Hepatocyte (in vitro differentiated cells): ENCODE data around the gene LRRC66. TPM values are rescaled to one million over a fixed set of nuclear protein-coding genes. Genes with fewer than 3 reads are reported as not detected.

Source experiments
- DNase-seq: peaks from one replicate; pipeline ENCODE4 v3.0.0-alpha.2; 2016; ENCODE audit warnings: low spot score
- H2AFZ ChIP-seq: fragments of 200-600 bp; sonication (generic); 2 replicates; pipeline ENCODE4 v1.6.0; 2016; ENCODE audit warnings: antibody characterized with exemption, mild to moderate bottlenecking
- H3K27ac ChIP-seq: fragments of 200-600 bp; sonication (generic); 2 replicates; pipeline ENCODE4 v1.5.1; 2016; ENCODE audit warnings: mild to moderate bottlenecking
- H3K27me3 ChIP-seq: fragments of 200-600 bp; sonication (generic); 2 replicates; pipeline ENCODE4 v1.6.1; 2016
- H3K36me3 ChIP-seq: fragments of 200-600 bp; sonication (generic); replicated peaks from 2 replicates; pipeline ENCODE4 v1.5.1; 2016; ENCODE audit warnings: low read depth; ENCODE audit not compliant: insufficient read depth
- H3K4me1 ChIP-seq: fragments of 200-600 bp; sonication (generic); 2 replicates; pipeline ENCODE4 v1.5.1; 2016; ENCODE audit warnings: mild to moderate bottlenecking, moderate library complexity; ENCODE audit not compliant: insufficient read depth
- H3K4me2 ChIP-seq: fragments of 200-600 bp; sonication (generic); 2 replicates; pipeline ENCODE4 v1.6.0; 2016
- H3K4me3 ChIP-seq: fragments of 200-600 bp; sonication (generic); 2 replicates; pipeline ENCODE4 v1.5.1; 2016; ENCODE audit warnings: mild to moderate bottlenecking
- H3K79me2 ChIP-seq: fragments of 200-600 bp; sonication (generic); 2 replicates; pipeline ENCODE4 v1.6.0; 2017; ENCODE audit warnings: mild to moderate bottlenecking
- H3K9me2 ChIP-seq: fragments of 200-600 bp; sonication (generic); replicated peaks from 2 replicates; pipeline ENCODE4 v1.6.0; 2017; ENCODE audit warnings: mild to moderate bottlenecking; ENCODE audit not compliant: insufficient read depth
- H3K9me3 ChIP-seq: fragments of 200-600 bp; sonication (generic); 2 replicates; pipeline ENCODE4 v1.5.1; 2016; ENCODE audit warnings: low read depth, mild to moderate bottlenecking
- H4K20me1 ChIP-seq: fragments of 200-600 bp; sonication (generic); 2 replicates; pipeline ENCODE4 v1.6.0; 2016; ENCODE audit warnings: mild to moderate bottlenecking; ENCODE audit not compliant: insufficient read depth, poor library complexity, severe bottlenecking
- CTCF ChIP-seq: fragments of 200-600 bp; sonication (generic); IDR thresholded peaks from 2 replicates; pipeline ENCODE4 v1.5.1; 2016; ENCODE audit warnings: antibody characterized with exemption, mild to moderate bottlenecking; ENCODE audit not compliant: poor library complexity
- EZH2 ChIP-seq: fragments of 200-600 bp; sonication (generic); IDR thresholded peaks from 2 replicates; pipeline ENCODE4 v1.6.1; 2016; ENCODE audit warnings: antibody characterized with exemption, mild to moderate bottlenecking, borderline replicate concordance
- EZH2phosphoT487 ChIP-seq: fragments of 200-600 bp; sonication (generic); IDR thresholded peaks from one replicate; pipeline ENCODE4 v1.6.1; 2018; ENCODE audit warnings: antibody characterized with exemption, mild to moderate bottlenecking, low read depth, moderate library complexity; ENCODE audit not compliant: unreplicated experiment, severe bottlenecking
- WGBS: methylation state at CpG from one replicate; pipeline ENCODE4 v1.1.6; 2016; ENCODE audit warnings: low lambda C conversion rate; ENCODE audit errors: missing lambda C conversion rate; 5-methylcytosine and 5-hydroxymethylcytosine counted together
- polyA plus RNA-seq: library from polyadenylated mRNA; unstranded; fragments of >200 nt; fragmentation: Nextera tagmentation; extraction: Ambion mirVana; gene quantifications from 2 replicates; pipeline ENCODE4 v1.2.1, GENCODE V29; 2016
- total RNA-seq: library from RNA; depleted of rRNA; stranded (reverse); fragments of >200 nt; gene quantifications from 2 replicates; pipeline ENCODE4 v1.2.3, GENCODE V29; 2014

Gene LRRC66
- total RNA-seq (0.87 and 0.92 TPM in 2 replicates), polyA plus RNA-seq (0.44 TPM in 1 of 2 replicates, not detected in the other)

- 88% methylated on average over 6 of the region's 6 CpGs for WGBS
- H3K27ac ChIP-seq, result peak within 1 kb of the TSS; percentile 36
- TF ChIP-seq CTCF, result no peak
- TF ChIP-seq EZH2, result no peak
- TF ChIP-seq EZH2phosphoT487, result no peak
- H3K27me3 ChIP-seq, result no peaks in the 10 kb centered on the region
- no peak within 1 kb of the TSS for H3K4me2 ChIP-seq
- peaks cover 4% of the 10 kb centered on the region for H3K4me1 ChIP-seq
- no peaks in the 10 kb centered on the region for H3K79me2 ChIP-seq
- no peak within 1 kb of the TSS for H2AFZ ChIP-seq
- no peaks in the 10 kb centered on the region for H3K9me3 ChIP-seq
- H3K36me3 ChIP-seq, result no peaks in the 10 kb centered on the region
- no peaks in the 10 kb centered on the region for H3K9me2 ChIP-seq
- H3K4me3 ChIP-seq, result no peak within 1 kb of the TSS
- no peaks in the 10 kb centered on the region for H4K20me1 ChIP-seq
- DNase-seq, result peak; percentile 56
Measured at GRCh38 chr4:52019936-52020657, at the start of gene LRRC66. LRRC66 (minus strand) TSS chr4:52020363; CDS start chr4:52017613, 2,750 bp downstream.

- WGBS, result 70% methylated on average over 1 of the region's 1 CpG
- Histone ChIP-seq H3K9me2 (no peaks in the 10 kb centered on the region), H3K27me3 (no peaks in the 10 kb centered on the region), H2AFZ (no peak overlapping the region), H3K4me1 (no peaks in the 10 kb centered on the region), H3K4me3 (no peak overlapping the region), H3K9me3 (no peaks in the 10 kb centered on the region), H3K36me3 (no peaks in the 10 kb centered on the region), H3K27ac (no peak overlapping the region), H4K20me1 (no peaks in the 10 kb centered on the region), H3K4me2 (no peak overlapping the region), H3K79me2 (no peaks in the 10 kb centered on the region)
- DNase-seq, result no peak
- TF ChIP-seq EZH2phosphoT487, result no peak
- TF ChIP-seq CTCF, result no peak
- TF ChIP-seq EZH2, result no peak
Measured at GRCh38 chr4:52069571-52069970, 49.4 kb upstream of the LRRC66 start.

GRCh38 chr4:52059372-52059771 is 39.2 kb upstream of the LRRC66 start:
- Histone ChIP-seq H4K20me1 (no peaks in the 10 kb centered on the region), H3K9me2 (no peaks in the 10 kb centered on the region), H3K27ac (no peak overlapping the region), H3K79me2 (no peaks in the 10 kb centered on the region), H2AFZ (no peak overlapping the region), H3K36me3 (no peaks in the 10 kb centered on the region), H3K4me1 (peaks cover 4% of the 10 kb centered on the region), H3K9me3 (no peaks in the 10 kb centered on the region), H3K4me3 (no peak overlapping the region), H3K4me2 (no peak overlapping the region), H3K27me3 (no peaks in the 10 kb centered on the region)
- TF ChIP-seq EZH2phosphoT487 (no peak), EZH2 (no peak), CTCF (no peak)
- 97% methylated on average over 3 of the region's 3 CpGs for WGBS
- no peak for DNase-seq
